HL-60 (cell line): ENCODE data around the gene GOLGA3.
"Not testable (repeated sequence)": the region's sequence is repeated elsewhere in the genome, so short reads cannot be mapped to it uniquely, and the experiment has no call there.

Experiments
- GABPA ChIP-seq: IDR thresholded peaks from 2 replicates; pipeline ENCODE4 v1.6.1; 2012; ENCODE audit warnings: low read depth
- POLR2AphosphoS5 ChIP-seq: IDR thresholded peaks from 2 replicates; pipeline ENCODE4 v1.6.1; 2012; ENCODE audit warnings: low read depth
- TF ChIP-seq, protein P1 (sequence below): IDR thresholded peaks from one replicate; pipeline ENCODE4 v1.5.1; 2011; ENCODE audit warnings: low read length, control low read depth, inconsistent platforms; ENCODE audit not compliant: insufficient read depth
- TF ChIP-seq, protein P2 (sequence below): IDR thresholded peaks from 2 replicates; pipeline ENCODE4 v1.6.1; 2012; ENCODE audit warnings: low read depth; ENCODE audit not compliant: insufficient replicate concordance

DNA sequence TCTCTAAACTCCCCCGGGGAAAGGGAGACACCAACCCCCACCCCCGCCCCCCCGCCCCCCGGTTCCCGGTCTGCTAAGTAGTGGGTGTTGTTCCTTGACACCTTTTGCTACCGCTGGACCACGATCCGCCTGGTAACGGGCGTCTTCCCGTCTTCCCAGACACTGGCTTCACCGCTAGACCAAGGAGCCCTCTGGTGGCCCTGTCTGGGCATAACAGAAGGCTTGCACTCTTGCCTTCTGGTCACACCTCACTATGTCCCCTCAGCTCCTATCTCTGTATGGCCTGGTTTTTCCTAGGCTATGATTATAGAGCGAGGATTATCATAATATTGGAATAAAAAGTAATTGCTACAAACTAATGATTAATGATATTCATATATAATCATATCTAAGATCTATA is 19.3 kb downstream of the GOLGA3 start:
- TF ChIP-seq, protein P1, sequence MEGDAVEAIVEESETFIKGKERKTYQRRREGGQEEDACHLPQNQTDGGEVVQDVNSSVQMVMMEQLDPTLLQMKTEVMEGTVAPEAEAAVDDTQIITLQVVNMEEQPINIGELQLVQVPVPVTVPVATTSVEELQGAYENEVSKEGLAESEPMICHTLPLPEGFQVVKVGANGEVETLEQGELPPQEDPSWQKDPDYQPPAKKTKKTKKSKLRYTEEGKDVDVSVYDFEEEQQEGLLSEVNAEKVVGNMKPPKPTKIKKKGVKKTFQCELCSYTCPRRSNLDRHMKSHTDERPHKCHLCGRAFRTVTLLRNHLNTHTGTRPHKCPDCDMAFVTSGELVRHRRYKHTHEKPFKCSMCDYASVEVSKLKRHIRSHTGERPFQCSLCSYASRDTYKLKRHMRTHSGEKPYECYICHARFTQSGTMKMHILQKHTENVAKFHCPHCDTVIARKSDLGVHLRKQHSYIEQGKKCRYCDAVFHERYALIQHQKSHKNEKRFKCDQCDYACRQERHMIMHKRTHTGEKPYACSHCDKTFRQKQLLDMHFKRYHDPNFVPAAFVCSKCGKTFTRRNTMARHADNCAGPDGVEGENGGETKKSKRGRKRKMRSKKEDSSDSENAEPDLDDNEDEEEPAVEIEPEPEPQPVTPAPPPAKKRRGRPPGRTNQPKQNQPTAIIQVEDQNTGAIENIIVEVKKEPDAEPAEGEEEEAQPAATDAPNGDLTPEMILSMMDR, result peak; percentile 9
- TF ChIP-seq, protein P2, sequence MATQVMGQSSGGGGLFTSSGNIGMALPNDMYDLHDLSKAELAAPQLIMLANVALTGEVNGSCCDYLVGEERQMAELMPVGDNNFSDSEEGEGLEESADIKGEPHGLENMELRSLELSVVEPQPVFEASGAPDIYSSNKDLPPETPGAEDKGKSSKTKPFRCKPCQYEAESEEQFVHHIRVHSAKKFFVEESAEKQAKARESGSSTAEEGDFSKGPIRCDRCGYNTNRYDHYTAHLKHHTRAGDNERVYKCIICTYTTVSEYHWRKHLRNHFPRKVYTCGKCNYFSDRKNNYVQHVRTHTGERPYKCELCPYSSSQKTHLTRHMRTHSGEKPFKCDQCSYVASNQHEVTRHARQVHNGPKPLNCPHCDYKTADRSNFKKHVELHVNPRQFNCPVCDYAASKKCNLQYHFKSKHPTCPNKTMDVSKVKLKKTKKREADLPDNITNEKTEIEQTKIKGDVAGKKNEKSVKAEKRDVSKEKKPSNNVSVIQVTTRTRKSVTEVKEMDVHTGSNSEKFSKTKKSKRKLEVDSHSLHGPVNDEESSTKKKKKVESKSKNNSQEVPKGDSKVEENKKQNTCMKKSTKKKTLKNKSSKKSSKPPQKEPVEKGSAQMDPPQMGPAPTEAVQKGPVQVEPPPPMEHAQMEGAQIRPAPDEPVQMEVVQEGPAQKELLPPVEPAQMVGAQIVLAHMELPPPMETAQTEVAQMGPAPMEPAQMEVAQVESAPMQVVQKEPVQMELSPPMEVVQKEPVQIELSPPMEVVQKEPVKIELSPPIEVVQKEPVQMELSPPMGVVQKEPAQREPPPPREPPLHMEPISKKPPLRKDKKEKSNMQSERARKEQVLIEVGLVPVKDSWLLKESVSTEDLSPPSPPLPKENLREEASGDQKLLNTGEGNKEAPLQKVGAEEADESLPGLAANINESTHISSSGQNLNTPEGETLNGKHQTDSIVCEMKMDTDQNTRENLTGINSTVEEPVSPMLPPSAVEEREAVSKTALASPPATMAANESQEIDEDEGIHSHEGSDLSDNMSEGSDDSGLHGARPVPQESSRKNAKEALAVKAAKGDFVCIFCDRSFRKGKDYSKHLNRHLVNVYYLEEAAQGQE, result not testable (repeated sequence)
- not testable (repeated sequence) for TF ChIP-seq POLR2AphosphoS5, GABPA
